Upper lobe of left lung (tissue), 6 donors: ENCODE measurements around the gene ARHGAP1. TPM values are rescaled to one million over a fixed set of nuclear protein-coding genes. Genes with fewer than 3 reads are reported as not detected.

ENCODE experiments used
- ATAC-seq, 2 donors: fragments of 200-7000 bp; cut with Tn5 transposase; one replicate each; pipeline ENCODE4 v1.9.1; 2022; ENCODE audit warnings: mild to moderate bottlenecking in 2 of 2, moderate library complexity in 2 of 2; ENCODE audit not compliant: low FRiP score in 2 of 2
- DNase-seq, 2 donors: peaks; one replicate each; pipeline ENCODE4 v3.0.0-alpha.2; 2019 to 2020
- H3K27ac ChIP-seq, 4 donors: fragments of 200-600 bp; sonication (generic); one replicate each; pipeline ENCODE4 v1.5.1; 2016 to 2019
- H3K27me3 ChIP-seq, 4 donors: fragments of 200-600 bp; sonication (generic); one replicate each; pipeline ENCODE4 v1.5.1; 2017 to 2019
- H3K36me3 ChIP-seq, 4 donors: fragments of 200-600 bp; sonication (generic); one replicate each; pipeline ENCODE4 v1.5.1; 2016 to 2019
- H3K4me1 ChIP-seq, 4 donors: fragments of 200-600 bp; sonication (generic); one replicate each; pipeline ENCODE4 v1.5.1; 2018 to 2019
- H3K4me3 ChIP-seq, 4 donors: fragments of 200-600 bp; sonication (generic); one replicate each; pipeline ENCODE4 v1.5.1; 2017 to 2019; ENCODE audit warnings: mild to moderate bottlenecking in 2 of 4, moderate library complexity in 1 of 4
- H3K9me3 ChIP-seq, 4 donors: fragments of 200-600 bp; sonication (generic); one replicate each; pipeline ENCODE4 v1.5.1; 2018 to 2019
- EP300 ChIP-seq, 4 donors: sonication (generic); formaldehyde crosslinking; IDR thresholded peaks; one replicate each; pipeline ENCODE4 v1.5.1; 2017; ENCODE audit warnings: antibody characterized with exemption in 4 of 4, control low read depth in 2 of 4
- POLR2A ChIP-seq, 4 donors: fragments of 450-650 bp; IDR thresholded peaks; one replicate each; pipeline ENCODE4 v1.5.1; 2016 to 2017; ENCODE audit warnings: antibody characterized with exemption in 4 of 4, mild to moderate bottlenecking in 2 of 4
- POLR2AphosphoS5 ChIP-seq, 2 donors: sonication (generic); formaldehyde crosslinking; IDR thresholded peaks; one replicate each; pipeline ENCODE4 v1.5.1; 2017; ENCODE audit warnings: antibody characterized with exemption in 2 of 2
- WGBS, 2 donors: methylation state at CpG; one replicate each; pipeline ENCODE4 v1.1.5; 2017 to 2018; 5-methylcytosine and 5-hydroxymethylcytosine counted together
- total RNA-seq, 6 donors: library from RNA; depleted of rRNA in 4 of 6; stranded (reverse); fragments of >200 nt in 4 of 6; gene quantifications; one replicate each; pipeline versions ENCODE4 v1.1.0 to v1.2.1, GENCODE V29; 2016 to 2021
- TF ChIP-seq, protein P1 (sequence below), 6 experiments: fragments of 450-650 bp in 4 of 6; fragments of 200-600 bp in 2 of 6; sonication (generic) in 2 of 6; IDR thresholded peaks; one replicate each; pipeline ENCODE4 v1.5.1; 2016 to 2019; ENCODE audit warnings: antibody characterized with exemption in 6 of 6
- donor health status: DM: no; HTN: no; CAD: no; lungs with moderate emphysema.
- donor health status: DM: no; HTN: yes; CAD: no; lungs with severe emphysema.

The ARHGAP1 gene
- total RNA-seq, 6 donors from 2014 or later = 33.8 to 81.8 (median 50.7) TPM

DNA sequence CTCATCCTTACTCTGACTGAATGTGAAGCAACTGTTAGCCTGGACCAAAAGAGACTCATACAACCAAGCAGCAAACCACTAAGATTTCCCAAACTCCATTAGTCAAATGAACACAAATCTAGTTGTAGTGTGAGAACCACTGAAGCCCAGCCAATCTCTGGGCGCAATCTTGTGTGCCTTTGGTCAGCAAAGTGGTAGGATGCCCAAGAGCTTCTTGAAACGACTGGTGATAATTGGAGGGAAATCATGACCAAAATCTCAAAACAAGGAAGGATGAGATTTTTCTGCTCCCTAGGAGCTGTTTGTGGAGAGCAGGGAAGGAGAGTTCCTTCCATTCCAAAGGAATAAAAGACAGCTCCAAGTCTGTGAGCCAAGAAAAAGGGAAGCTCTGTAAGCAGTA lies 42.6 kb upstream of the ARHGAP1 start:
- no peaks in the 10 kb centered on the region for H3K9me3 ChIP-seq
- H3K4me3 ChIP-seq = no peak overlapping the region
- no peaks in the 10 kb centered on the region for H3K4me1 ChIP-seq
- no peak overlapping the region for H3K27ac ChIP-seq
- no peaks in the 10 kb centered on the region for H3K27me3 ChIP-seq
- ATAC-seq = no peak
- 91% methylated on average over 2 of the region's 2 CpGs for WGBS, 2 donors
- peaks cover 16 to 70% (median 58%) of the 10 kb centered on the region in 4 donors for H3K36me3 ChIP-seq
- no peak for TF ChIP-seq POLR2AphosphoS5 (IDR thresholded peaks at IDR 0.05)
- TF ChIP-seq, protein P1, sequence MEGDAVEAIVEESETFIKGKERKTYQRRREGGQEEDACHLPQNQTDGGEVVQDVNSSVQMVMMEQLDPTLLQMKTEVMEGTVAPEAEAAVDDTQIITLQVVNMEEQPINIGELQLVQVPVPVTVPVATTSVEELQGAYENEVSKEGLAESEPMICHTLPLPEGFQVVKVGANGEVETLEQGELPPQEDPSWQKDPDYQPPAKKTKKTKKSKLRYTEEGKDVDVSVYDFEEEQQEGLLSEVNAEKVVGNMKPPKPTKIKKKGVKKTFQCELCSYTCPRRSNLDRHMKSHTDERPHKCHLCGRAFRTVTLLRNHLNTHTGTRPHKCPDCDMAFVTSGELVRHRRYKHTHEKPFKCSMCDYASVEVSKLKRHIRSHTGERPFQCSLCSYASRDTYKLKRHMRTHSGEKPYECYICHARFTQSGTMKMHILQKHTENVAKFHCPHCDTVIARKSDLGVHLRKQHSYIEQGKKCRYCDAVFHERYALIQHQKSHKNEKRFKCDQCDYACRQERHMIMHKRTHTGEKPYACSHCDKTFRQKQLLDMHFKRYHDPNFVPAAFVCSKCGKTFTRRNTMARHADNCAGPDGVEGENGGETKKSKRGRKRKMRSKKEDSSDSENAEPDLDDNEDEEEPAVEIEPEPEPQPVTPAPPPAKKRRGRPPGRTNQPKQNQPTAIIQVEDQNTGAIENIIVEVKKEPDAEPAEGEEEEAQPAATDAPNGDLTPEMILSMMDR (IDR thresholded peaks at IDR 0.05) = no peak
- DNase-seq = no peak

DNA sequence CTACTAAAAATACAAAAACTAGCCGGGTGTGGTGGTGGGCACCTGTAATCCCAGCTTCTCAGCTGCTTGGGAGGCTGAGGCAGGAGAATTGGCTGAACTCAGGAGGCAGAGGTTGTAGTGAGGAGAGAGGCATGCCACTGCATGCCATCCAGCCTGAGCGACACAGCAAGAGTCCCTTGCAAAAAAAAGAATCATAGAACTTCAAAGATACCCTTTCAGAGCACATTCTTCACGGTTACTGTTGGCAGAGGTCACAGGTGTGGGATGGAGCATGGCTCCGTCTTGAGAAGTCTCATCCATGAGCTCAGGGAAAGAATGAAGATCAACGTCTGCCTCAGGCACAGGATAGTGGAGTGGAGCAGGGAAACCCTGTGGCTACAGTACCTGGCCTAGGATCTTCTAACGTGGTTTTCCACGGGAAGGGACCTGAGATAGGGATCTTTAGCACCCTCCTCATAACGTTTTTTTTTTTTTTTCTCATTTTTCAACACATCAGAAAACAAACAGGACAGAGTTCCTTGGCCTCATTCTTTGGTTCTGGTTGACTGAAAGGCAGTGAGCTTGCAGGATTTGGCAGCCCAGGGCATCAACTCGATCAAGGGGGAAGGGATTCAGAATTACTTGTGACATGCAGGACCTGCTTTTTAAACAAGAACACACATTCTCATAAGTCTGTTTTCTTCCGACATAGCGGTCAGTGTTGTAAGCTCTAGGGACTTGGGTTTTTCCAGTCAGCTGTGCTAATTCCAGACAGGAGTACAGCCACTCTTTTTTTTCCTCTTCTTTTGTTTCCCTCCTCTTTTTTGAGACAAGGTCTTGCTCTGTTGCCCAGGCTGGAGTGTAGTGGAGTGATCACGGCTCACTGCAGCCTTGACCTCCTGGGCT lies 41.4 kb upstream of the ARHGAP1 start:
- Histone ChIP-seq H3K27me3 (no peaks in the 10 kb centered on the region), H3K4me1 (no peaks in the 10 kb centered on the region), H3K27ac (no peak overlapping the region), H3K36me3 (peaks cover 16 to 58% (median 46%) of the 10 kb centered on the region in 4 donors), H3K4me3 (no peak overlapping the region), H3K9me3 (no peaks in the 10 kb centered on the region)
- WGBS, 2 donors = 78 to 82% methylated on average over 12 of the region's 12 CpGs
- no peak for TF ChIP-seq POLR2AphosphoS5 (IDR thresholded peaks at IDR 0.05)
- TF ChIP-seq, protein P1 (IDR thresholded peaks at IDR 0.05) = no peak
- no peak for TF ChIP-seq POLR2A (IDR thresholded peaks at IDR 0.05)
- TF ChIP-seq EP300 (IDR thresholded peaks at IDR 0.05) = no peak
- no peak for DNase-seq
- peak in 1 of 2 donors; percentile 46 for ATAC-seq

DNA sequence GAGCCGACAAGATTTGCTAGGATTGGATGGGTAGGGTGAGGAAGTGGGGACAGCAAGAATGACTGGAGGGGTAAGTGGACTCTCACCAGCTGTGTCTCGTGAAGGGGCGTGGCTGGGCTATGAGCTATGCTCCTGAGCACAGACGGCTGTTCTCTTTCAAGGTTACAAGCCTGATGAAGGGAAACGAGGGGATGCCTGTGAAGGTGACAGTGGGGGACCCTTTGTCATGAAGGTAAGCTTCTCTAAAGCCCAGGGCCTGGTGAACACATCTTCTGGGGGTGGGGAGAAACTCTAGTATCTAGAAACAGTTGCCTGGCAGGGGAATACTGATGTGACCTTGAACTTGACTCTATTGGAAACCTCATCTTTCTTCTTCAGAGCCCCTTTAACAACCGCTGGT lies 38.5 kb upstream of the ARHGAP1 start:
- no peak for DNase-seq
- Histone ChIP-seq H3K4me3 (no peak overlapping the region), H3K9me3 (no peaks in the 10 kb centered on the region), H3K36me3 (peaks cover 4 to 29% (median 20%) of the 10 kb centered on the region in 4 donors), H3K27ac (no peak overlapping the region), H3K4me1 (no peaks in the 10 kb centered on the region), H3K27me3 (no peaks in the 10 kb centered on the region)
- no peak for TF ChIP-seq POLR2A (IDR thresholded peaks at IDR 0.05)
- TF ChIP-seq, protein P1 (IDR thresholded peaks at IDR 0.05) = no peak
- TF ChIP-seq POLR2AphosphoS5 (IDR thresholded peaks at IDR 0.05) = no peak
- no peak for TF ChIP-seq EP300 (IDR thresholded peaks at IDR 0.05)
- 85 to 88% methylated on average over 6 of the region's 6 CpGs for WGBS, 2 donors
- ATAC-seq = no peak

DNA sequence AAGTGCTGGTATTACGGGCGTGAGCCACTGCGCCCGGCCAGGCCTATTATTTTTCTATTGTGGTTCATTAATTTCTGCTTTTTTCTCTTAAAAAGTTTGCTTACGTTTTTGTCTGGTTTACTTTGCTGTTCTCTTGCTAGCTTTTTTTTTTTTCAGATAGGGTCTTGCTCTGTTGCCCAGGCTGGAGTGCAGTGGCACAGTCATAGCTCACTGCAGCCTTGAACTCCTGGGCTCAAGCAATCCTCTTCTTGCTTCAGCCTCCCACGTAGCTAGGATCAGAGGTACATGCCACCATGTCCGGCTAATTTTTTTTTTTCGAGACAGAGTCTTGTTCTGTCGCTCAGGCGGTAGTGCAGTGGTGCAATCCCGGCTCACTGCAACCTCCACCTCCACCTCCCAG lies 37.3 kb upstream of the ARHGAP1 start:
- Histone ChIP-seq H3K9me3 (no peaks in the 10 kb centered on the region), H3K27ac (no peak overlapping the region), H3K4me1 (no peaks in the 10 kb centered on the region), H3K36me3 (peaks cover 0 to 17% (median 11%) of the 10 kb centered on the region in 4 donors), H3K4me3 (no peak overlapping the region), H3K27me3 (no peaks in the 10 kb centered on the region)
- ATAC-seq = no peak
- TF ChIP-seq EP300 (IDR thresholded peaks at IDR 0.05) (no peak), POLR2AphosphoS5 (IDR thresholded peaks at IDR 0.05) (no peak), POLR2A (IDR thresholded peaks at IDR 0.05) (no peak)
- TF ChIP-seq, protein P1 (IDR thresholded peaks at IDR 0.05) = no peak
- DNase-seq = no peak
- WGBS, 2 donors = 92 to 97% methylated on average over 11 of the region's 11 CpGs

DNA sequence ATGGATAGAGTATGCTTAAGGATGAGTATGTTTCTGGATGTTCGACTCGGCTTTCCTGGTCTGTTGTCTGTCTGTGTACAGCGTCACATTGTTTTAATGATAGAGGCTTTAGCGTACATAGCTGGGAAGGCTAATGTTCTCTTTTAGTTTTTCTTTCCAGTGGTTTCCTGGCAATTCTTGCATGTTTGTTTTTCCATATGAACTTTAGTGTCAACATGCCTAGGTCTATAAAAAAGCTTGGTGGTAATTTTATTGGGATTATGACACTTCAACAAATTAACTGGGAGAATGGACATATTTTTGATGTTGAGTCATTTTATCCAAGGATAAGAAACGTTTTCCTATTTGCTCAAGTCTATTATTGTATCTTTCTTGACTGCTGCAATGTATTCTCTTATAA lies 36.2 kb upstream of the ARHGAP1 start:
- no peaks in the 10 kb centered on the region for H3K9me3 ChIP-seq
- H3K36me3 ChIP-seq = peaks cover 0 to 6% (median 1%) of the 10 kb centered on the region in 4 donors
- no peaks in the 10 kb centered on the region for H3K27me3 ChIP-seq
- no peaks in the 10 kb centered on the region for H3K4me1 ChIP-seq
- TF ChIP-seq, protein P1 (IDR thresholded peaks at IDR 0.05) = no peak
- TF ChIP-seq EP300 (IDR thresholded peaks at IDR 0.05) = no peak
- no peak for TF ChIP-seq POLR2AphosphoS5 (IDR thresholded peaks at IDR 0.05)
- no peak for TF ChIP-seq POLR2A (IDR thresholded peaks at IDR 0.05)
- no peak overlapping the region for H3K4me3 ChIP-seq
- DNase-seq = no peak
- WGBS, 2 donors = 78 to 90% methylated on average over 5 of the region's 5 CpGs
- ATAC-seq = no peak
- H3K27ac ChIP-seq = no peak overlapping the region
